Smooth muscle cell (in vitro differentiated cells): ENCODE data around the gene VPS11. TPM values are rescaled to one million over a fixed set of nuclear protein-coding genes. Genes with fewer than 3 reads are reported as not detected.

Experiments
- DNase-seq: peaks from one replicate; lab custom pipeline; 2025; ENCODE audit not compliant: unreplicated experiment; lab: John Stamatoyannopoulos, UW
- H2AFZ ChIP-seq: fragments of 200-600 bp; sonication (generic); 2 replicates; pipeline ENCODE4 v1.6.0; 2016; ENCODE audit warnings: antibody characterized with exemption, low read depth, mild to moderate bottlenecking
- H3F3A ChIP-seq: fragments of 200-600 bp; sonication (generic); 2 replicates; pipeline ENCODE4 v1.6.0; 2017; ENCODE audit warnings: antibody characterized with exemption, low read depth
- H3K27ac ChIP-seq: fragments of 200-600 bp; sonication (generic); 2 replicates; pipeline ENCODE4 v1.5.1; 2016; ENCODE audit warnings: low read depth, mild to moderate bottlenecking
- H3K27me3 ChIP-seq: fragments of 200-600 bp; sonication (generic); 2 replicates; pipeline ENCODE4 v1.6.1; 2016; ENCODE audit warnings: low read depth, mild to moderate bottlenecking
- H3K36me3 ChIP-seq: fragments of 200-600 bp; sonication (generic); 2 replicates; pipeline ENCODE4 v1.5.1; 2016; ENCODE audit warnings: low read depth
- H3K4me1 ChIP-seq: fragments of 200-600 bp; sonication (generic); 2 replicates; pipeline ENCODE4 v1.5.1; 2016; ENCODE audit warnings: low read depth
- H3K4me2 ChIP-seq: fragments of 200-600 bp; sonication (generic); 2 replicates; pipeline ENCODE4 v1.6.0; 2016; ENCODE audit warnings: mild to moderate bottlenecking
- H3K4me3 ChIP-seq: fragments of 200-600 bp; sonication (generic); 2 replicates; pipeline ENCODE4 v1.5.1; 2016; ENCODE audit warnings: mild to moderate bottlenecking
- H3K79me2 ChIP-seq: fragments of 200-600 bp; sonication (generic); 2 replicates; pipeline ENCODE4 v1.6.0; 2016; ENCODE audit warnings: low read depth, mild to moderate bottlenecking
- H3K9ac ChIP-seq: fragments of 200-600 bp; sonication (generic); 2 replicates; pipeline ENCODE4 v1.6.0; 2016; ENCODE audit warnings: low read depth
- H3K9me3 ChIP-seq: fragments of 200-600 bp; sonication (generic); replicated peaks from 2 replicates; pipeline ENCODE4 v1.5.1; 2016; ENCODE audit warnings: low read depth
- H4K20me1 ChIP-seq: fragments of 200-600 bp; sonication (generic); 2 replicates; pipeline ENCODE4 v1.6.0; 2016; ENCODE audit warnings: low read depth
- WGBS: methylation state at CpG from one replicate; pipeline ENCODE4 v1.1.7; 2016; ENCODE audit warnings: low lambda C conversion rate; 5-methylcytosine and 5-hydroxymethylcytosine counted together
- polyA plus RNA-seq: library from polyadenylated mRNA; unstranded; fragments of >200 nt; fragmentation: Nextera tagmentation; extraction: Ambion mirVana; gene quantifications from 2 replicates; pipeline ENCODE4 v1.2.1, GENCODE V29; 2016
- total RNA-seq: library from RNA; depleted of rRNA; stranded (reverse); fragments of >200 nt; gene quantifications from 2 replicates; pipeline ENCODE4 v1.2.3, GENCODE V29; 2014
- TF ChIP-seq, protein P1 (sequence below): fragments of 200-600 bp; sonication (generic); IDR thresholded peaks from 2 replicates; pipeline ENCODE4 v1.5.1; 2017; ENCODE audit warnings: borderline replicate concordance, mild to moderate bottlenecking, antibody characterized with exemption; ENCODE audit not compliant: insufficient read depth, poor library complexity, severe bottlenecking

Gene VPS11
- total and polyA plus RNA-seq, 2 experiments from 2014 or later, result 33.1 to 33.8 TPM

GRCh38 chr11:119044708-119045107 is 22.9 kb upstream of the VPS11 start:
- 82% methylated on average over 6 of the region's 6 CpGs for WGBS
- no peak overlapping the region for H3K27ac ChIP-seq
- TF ChIP-seq, protein P1, sequence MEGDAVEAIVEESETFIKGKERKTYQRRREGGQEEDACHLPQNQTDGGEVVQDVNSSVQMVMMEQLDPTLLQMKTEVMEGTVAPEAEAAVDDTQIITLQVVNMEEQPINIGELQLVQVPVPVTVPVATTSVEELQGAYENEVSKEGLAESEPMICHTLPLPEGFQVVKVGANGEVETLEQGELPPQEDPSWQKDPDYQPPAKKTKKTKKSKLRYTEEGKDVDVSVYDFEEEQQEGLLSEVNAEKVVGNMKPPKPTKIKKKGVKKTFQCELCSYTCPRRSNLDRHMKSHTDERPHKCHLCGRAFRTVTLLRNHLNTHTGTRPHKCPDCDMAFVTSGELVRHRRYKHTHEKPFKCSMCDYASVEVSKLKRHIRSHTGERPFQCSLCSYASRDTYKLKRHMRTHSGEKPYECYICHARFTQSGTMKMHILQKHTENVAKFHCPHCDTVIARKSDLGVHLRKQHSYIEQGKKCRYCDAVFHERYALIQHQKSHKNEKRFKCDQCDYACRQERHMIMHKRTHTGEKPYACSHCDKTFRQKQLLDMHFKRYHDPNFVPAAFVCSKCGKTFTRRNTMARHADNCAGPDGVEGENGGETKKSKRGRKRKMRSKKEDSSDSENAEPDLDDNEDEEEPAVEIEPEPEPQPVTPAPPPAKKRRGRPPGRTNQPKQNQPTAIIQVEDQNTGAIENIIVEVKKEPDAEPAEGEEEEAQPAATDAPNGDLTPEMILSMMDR, result peak; percentile 21

DNA sequence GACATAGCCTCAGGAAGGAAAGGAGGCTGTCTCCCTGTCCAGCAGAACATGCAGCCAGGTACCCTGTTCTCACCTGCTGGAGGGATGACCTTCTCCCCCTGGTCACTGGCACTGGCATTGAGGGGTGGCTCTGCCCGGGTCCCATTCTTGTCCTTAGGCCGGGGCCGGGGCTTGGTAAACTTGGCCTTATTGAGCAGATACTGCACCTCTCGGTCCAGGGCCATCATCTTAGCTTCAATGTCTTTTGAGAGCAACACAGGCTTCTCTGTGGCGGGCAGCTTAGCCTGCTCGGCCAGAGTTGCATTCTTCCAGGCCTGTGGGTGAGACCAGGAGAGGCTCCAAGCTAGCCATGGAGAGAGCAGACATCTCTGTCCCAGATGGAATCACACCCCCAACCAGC is 21.1 kb upstream of the VPS11 start:
- no peaks in the 10 kb centered on the region for H3K9me3 ChIP-seq
- no peak overlapping the region for H2AFZ ChIP-seq
- no peaks in the 10 kb centered on the region for H3F3A ChIP-seq
- WGBS, result 97% methylated on average over 6 of the region's 6 CpGs
- H3K27ac ChIP-seq, result no peak overlapping the region
- TF ChIP-seq, protein P1, result no peak
- no peak overlapping the region for H3K4me3 ChIP-seq
- H3K9ac ChIP-seq, result no peak overlapping the region
- H3K27me3 ChIP-seq, result no peaks in the 10 kb centered on the region
- no peak for DNase-seq
- H3K4me2 ChIP-seq, result no peak overlapping the region
- H3K4me1 ChIP-seq, result no peaks in the 10 kb centered on the region
- peaks cover 10% of the 10 kb centered on the region for H3K36me3 ChIP-seq
- H4K20me1 ChIP-seq, result no peaks in the 10 kb centered on the region
- no peaks in the 10 kb centered on the region for H3K79me2 ChIP-seq

More at GRCh38 chr11:119044708-119045107, 22.9 kb upstream of the VPS11 start:
- no peaks in the 10 kb centered on the region for H3K79me2 ChIP-seq
- H3K4me1 ChIP-seq, result no peaks in the 10 kb centered on the region
- H3K9ac ChIP-seq, result no peak overlapping the region
- H3K4me2 ChIP-seq, result no peak overlapping the region
- H3K9me3 ChIP-seq, result no peaks in the 10 kb centered on the region
- no peaks in the 10 kb centered on the region for H3F3A ChIP-seq
- no peak overlapping the region for H3K4me3 ChIP-seq
- H3K27me3 ChIP-seq, result no peaks in the 10 kb centered on the region
- H3K36me3 ChIP-seq, result peaks cover 2% of the 10 kb centered on the region
- no peaks in the 10 kb centered on the region for H4K20me1 ChIP-seq
- no peak for DNase-seq
- no peak overlapping the region for H2AFZ ChIP-seq

GRCh38 chr11:119047205-119047604 is 20.4 kb upstream of the VPS11 start:
- H3K27me3 ChIP-seq, result no peaks in the 10 kb centered on the region
- no peaks in the 10 kb centered on the region for H3K4me1 ChIP-seq
- H4K20me1 ChIP-seq, result no peaks in the 10 kb centered on the region
- no peak overlapping the region for H3K4me3 ChIP-seq
- H3K9ac ChIP-seq, result no peak overlapping the region
- no peak overlapping the region for H3K27ac ChIP-seq
- H3F3A ChIP-seq, result no peaks in the 10 kb centered on the region
- TF ChIP-seq, protein P1, result no peak
- no peak for DNase-seq
- peaks cover 10% of the 10 kb centered on the region for H3K36me3 ChIP-seq
- no peak overlapping the region for H3K4me2 ChIP-seq
- no peaks in the 10 kb centered on the region for H3K9me3 ChIP-seq
- H2AFZ ChIP-seq, result no peak overlapping the region
- no peaks in the 10 kb centered on the region for H3K79me2 ChIP-seq
- WGBS, result 99% methylated on average over 6 of the region's 6 CpGs

DNA sequence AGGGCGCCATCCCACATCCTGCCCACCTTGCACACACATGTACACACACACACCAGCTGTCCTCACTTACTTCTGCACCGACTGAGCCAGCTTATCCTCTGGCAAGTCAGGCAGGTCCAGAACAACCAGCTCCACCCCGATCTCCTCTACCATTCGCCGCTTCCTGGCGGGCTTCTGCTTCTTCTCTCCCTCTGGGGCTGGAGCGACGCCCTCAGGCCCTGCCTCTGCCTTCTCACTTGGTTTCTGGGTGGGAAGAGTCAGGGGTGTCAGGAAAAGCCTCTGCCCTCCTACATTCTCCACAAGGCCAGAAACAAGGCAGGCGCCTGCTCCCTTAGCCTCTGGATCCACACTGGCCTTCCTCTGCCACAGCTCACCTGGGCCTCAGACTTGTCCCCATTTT is 19.0 kb upstream of the VPS11 start:
- Histone ChIP-seq H3K27ac (no peak overlapping the region), H3K4me3 (no peak overlapping the region), H2AFZ (no peak overlapping the region), H3K27me3 (no peaks in the 10 kb centered on the region), H4K20me1 (no peaks in the 10 kb centered on the region), H3K4me2 (no peak overlapping the region), H3K4me1 (no peaks in the 10 kb centered on the region), H3K36me3 (peaks cover 10% of the 10 kb centered on the region), H3K9ac (no peak overlapping the region), H3F3A (no peaks in the 10 kb centered on the region), H3K79me2 (no peaks in the 10 kb centered on the region), H3K9me3 (no peaks in the 10 kb centered on the region)
- WGBS, result 98% methylated on average over 9 of the region's 9 CpGs
- no peak for DNase-seq
- TF ChIP-seq, protein P1, result no peak
